Kidney capillary endothelial cell (primary cell): Measurements from ENCODE around the gene KIRREL3.

ENCODE experiments used
- DNase-seq: peaks from one replicate; pipeline ENCODE4 v3.0.0-alpha.2; 2018; ENCODE audit warnings: low spot score

The KIRREL3 gene

DNA sequence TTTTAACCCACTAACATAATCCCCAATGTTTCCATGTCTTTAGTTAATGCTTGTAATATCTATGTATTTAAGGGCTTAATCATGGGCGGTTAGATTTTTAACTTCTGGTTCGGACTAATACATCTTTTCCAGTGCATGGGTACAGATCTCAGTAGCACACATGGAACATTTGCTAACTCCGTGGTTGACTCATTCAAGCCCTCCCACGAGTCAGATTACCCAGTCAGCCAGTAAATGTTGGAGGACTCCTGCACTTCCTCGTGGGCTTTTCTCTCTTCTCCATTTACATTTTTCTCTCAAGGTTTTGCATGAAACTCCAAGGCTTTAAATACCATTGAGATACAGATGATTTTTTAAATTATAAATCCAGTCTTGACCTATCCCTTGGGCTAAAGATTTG lies 331.2 kb downstream of the KIRREL3 start:
- no peak for DNase-seq

GRCh38 chr11:126664643-126665042 lies 335.9 kb downstream of the KIRREL3 start:
- DNase-seq, result no peak

DNA sequence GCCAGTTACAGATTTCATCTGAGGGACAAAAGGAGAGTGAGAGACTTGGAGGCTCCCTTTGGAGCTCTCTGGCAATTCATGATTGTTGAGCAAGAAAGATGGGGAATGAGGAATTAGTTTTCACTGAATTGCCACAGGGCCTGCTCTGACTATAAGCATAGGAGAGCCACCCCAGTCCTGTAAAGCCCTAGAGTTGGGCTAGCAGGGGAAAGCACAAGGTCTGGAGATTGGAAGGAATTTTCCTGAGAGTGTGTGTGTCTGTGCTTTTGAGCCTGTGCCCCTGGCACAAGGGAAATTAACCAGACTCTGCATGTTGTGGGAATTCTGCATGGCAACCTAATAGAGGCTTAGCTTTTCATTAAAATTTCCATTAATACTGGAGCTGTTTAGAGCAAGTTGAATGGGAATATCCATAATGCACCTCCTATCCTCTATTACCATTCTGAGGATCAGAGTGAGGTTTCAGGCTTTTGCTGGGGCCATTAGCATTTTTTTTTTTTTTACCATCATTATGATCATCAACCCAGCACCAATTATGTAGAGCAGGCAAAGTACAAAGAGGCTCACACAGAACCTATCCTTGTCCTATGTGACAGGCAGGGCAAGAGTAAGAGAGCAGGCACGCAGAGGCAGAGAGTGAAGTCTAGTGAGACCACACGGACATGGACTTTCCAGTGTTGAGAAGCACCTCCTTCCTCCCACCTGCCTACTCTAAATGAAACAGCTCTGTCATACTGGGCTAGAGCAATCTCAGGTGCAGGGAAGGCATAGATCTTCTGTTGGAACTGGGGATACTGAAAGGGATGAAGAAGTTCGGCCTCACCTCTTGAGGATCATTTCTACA lies 336.6 kb downstream of the KIRREL3 start:
- DNase-seq, result no peak

- no peak for DNase-seq
Measured at GRCh38 chr11:126662035-126662790, 338.4 kb downstream of the KIRREL3 start.

- no peak for DNase-seq
Measured at GRCh38 chr11:126660761-126661425, 339.7 kb downstream of the KIRREL3 start.

DNA sequence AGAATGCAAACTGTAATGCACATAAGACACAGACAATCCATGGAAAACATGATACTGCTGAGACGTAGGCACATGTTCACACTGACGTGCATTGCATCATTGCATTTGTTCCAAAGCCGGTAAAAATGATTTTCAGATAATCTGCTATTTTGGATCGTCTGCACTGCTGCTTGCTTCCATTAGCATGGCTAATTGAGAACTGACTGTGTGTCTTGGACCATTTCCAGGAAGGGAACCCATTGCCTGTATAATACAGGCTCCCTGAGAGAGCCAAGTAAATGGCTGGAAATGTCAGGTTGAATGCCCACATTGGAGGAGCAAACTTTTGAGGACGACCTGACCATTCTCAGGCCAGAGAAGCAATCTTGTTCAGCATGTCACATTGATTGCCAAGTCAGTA lies 340.2 kb downstream of the KIRREL3 start:
- DNase-seq, result no peak

DNA sequence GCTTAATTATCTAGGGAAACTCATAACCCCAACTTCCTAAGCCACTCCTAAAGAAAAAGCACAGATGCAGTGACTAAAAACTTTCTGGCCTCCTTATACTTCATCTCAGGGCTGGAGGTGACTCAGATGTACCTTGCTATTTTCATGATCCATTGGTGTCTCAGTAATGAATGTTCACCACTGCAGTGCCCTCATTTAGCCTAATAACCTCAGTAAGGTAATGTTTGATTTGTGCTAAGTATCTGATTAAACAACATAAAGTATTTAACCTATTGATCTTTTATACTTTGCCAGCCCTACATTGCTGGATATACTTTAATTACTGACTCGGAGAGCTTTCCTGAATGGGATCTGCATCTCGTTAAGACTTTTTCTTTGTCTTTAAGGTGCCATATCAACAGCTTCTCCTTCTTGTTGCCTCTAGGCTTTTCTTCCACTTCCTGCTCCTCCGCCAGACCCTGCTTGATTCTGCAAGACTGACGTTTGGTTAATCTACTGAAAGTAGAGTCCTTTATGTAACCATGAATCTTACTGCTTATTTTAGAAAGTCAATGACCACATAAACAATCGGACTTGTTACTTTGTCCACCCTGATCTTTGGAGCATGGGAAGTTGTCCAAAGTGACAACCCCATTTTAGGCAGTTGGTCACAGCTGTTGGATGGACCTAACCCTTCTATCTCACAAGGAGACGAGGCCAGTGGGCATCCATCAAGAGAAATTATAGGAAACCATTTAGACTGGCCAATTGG lies 342.1 kb downstream of the KIRREL3 start:
- DNase-seq, result no peak

GRCh38 chr11:126655807-126656128 lies 344.8 kb downstream of the KIRREL3 start:
- DNase-seq, result no peak

- DNase-seq, result no peak
Measured at GRCh38 chr11:126654886-126655806, 345.4 kb downstream of the KIRREL3 start.

DNA sequence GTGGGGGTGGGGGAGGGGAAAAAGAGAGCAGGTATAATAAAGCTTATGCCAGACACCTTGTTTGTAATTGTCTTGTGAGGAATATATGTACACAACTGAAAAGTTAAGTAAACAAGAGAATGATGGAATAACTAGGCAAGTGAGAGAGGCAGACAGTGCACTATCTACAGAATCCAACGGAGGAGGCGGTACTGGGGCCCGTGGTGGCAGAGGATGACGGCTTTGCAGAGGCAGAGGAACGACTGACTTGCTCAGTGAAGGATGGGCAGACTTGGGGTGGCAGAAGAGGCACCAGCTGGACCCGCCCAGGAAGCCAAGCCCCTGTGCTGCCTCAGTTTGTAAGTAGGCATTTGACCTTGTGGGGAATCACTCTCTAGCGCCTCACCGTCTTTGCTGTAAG lies 347.5 kb downstream of the KIRREL3 start:
- no peak for DNase-seq

GRCh38 chr11:126647735-126648134 lies 352.8 kb downstream of the KIRREL3 start:
- peak; percentile 2 for DNase-seq

GRCh38 chr11:126646701-126647557 lies 353.6 kb downstream of the KIRREL3 start:
- no peak for DNase-seq

DNA sequence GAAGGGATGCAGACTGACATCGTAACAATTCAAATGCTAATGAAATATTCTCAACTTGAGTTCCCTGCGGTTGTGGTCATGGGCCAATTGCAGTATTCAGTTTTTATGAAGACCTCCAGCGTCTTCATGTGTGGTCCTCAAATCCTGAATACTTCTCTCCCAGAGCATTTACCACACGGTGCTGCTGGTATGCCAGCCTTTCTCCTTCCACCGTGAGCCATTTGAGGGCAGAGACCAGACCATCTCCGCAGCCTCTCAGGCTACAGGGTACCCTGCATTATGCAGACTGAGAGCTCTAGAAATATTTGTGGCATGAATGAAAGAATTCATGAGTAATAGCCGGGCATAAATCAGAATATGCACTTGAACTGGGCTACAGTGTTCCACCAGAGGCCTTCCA lies 355.4 kb downstream of the KIRREL3 start:
- DNase-seq, result no peak

DNA sequence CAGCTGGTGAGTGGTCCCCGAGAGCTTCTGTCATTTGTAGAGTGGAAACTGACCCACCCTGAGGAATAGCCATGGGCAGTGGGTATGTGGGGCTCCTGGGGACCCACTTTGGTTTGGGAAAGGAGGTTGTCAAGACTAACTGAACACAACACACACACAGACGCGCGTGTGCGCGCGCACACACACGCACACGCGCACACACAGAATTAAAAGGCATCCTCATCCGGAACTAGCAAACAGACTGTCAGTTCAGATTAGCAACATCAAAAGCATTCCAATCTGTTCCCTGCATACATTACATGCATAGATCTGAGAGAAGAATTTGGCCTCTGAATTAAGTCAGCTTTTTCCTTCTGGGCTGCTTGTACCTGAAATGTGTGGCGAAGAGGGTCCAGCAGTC lies 360.4 kb downstream of the KIRREL3 start:
- DNase-seq, result no peak

DNA sequence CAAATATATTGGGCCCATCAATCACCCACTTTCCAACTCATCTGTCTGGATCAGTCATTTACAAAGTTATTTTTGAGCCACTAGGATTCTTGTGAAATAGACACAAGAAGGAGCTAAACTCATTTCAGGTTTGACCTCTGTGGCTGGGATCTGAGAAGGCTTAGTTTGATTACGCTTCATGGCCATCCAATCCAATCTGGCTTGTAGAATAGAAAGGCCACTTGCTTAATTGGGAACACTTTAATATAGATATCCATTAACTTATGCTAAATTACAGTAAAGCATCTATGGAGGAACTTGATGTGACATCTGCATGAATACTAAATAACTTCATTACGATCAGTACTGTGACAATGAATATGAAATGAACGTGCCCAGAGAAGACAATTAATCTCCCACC lies 360.9 kb downstream of the KIRREL3 start:
- no peak for DNase-seq

DNA sequence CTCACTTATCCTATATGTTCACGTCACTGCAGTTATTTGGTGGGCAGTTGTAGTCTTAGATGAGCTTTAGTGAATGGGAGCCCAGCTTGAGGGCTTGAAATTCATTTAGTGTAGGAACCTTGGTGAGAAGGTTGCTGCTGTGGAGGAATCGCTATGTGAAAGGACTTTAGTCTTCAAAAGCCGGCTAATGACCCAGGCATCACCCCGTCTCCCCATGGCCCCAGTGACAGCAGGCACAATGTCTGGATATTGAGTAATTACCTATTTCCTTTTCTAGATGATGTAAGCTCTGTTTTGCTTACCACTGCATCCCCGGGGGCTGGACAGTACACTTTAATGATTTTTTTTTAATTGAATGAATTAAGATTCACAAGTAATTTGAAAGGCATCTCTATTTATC lies 361.9 kb downstream of the KIRREL3 start:
- DNase-seq, result no peak

DNA sequence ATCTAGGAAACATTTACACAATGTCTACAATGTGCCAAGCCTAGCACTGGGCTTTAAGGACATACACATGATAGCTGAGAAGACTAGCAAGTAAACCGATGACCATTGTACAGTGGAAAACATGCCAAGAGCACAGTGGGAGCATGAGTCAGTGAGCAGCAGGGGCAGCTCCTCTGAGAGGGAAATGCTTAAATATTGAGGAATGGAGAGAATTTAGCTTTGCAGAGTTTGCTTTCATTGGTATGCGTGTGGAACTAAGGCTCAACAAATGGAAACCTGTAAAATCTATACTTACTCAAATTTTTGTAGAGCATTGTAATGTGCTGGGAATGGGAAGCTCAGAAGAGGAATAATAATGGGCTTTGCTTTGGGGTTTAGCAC lies 362.8 kb downstream of the KIRREL3 start:
- DNase-seq, result no peak

- DNase-seq, result no peak
Measured at GRCh38 chr11:126636911-126637794, 363.4 kb downstream of the KIRREL3 start.

DNA sequence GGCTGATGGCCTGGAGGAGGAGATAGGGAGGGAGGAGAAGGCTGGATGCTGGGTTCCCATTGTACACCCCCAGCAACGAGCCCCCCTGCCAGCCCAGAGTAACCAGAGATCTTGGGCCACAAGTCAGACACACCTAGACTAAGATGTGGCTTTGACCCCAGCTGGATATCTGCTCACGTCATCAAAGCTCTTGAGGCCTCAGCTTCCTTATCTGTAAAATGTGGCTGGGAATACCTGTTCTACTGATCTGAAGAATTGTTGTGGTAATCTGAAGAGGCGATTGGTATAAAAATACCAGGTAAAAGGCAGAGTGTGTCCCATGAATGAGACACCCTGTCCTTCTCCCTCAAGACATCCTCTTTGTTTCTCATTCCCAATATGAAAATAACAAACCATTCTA lies 365.1 kb downstream of the KIRREL3 start:
- no peak for DNase-seq
